Testis (tissue), 2 donors: ENCODE results near the gene TIPRL.

ENCODE experiments used
- CTCF ChIP-seq, 3 experiments: fragments of 450-650 bp in 2 of 3; fragments of 200-600 bp in 1 of 3; sonication (generic) in 1 of 3; IDR thresholded peaks; one replicate each; pipeline ENCODE4 v1.5.1; 2016 to 2019; ENCODE audit warnings: antibody characterized with exemption in 3 of 3, mild to moderate bottlenecking in 2 of 3, moderate library complexity in 1 of 3
- POLR2A ChIP-seq: fragments of 450-650 bp; IDR thresholded peaks from one replicate; pipeline ENCODE4 v1.6.1; 2017; ENCODE audit warnings: antibody characterized with exemption, mild to moderate bottlenecking, moderate library complexity

GRCh38 chr1:168148916-168149315 is 29.8 kb upstream of the TIPRL start:
- TF ChIP-seq POLR2A: no peak
- no peak for TF ChIP-seq CTCF (IDR thresholded peaks at IDR 0.05)
